Activated CD8-positive, alpha-beta T cell treated with anti-CD3 and anti-CD28 coated beads for 36 hours (primary cell): ENCODE results near the gene COL6A2. TPM values are rescaled to one million over a fixed set of nuclear protein-coding genes. Genes with fewer than 3 reads are reported as not detected.

ENCODE experiments used
- ATAC-seq: fragments of 200-7000 bp; cut with Tn5 transposase; one replicate; pipeline ENCODE4 v1.10.0; 2021; ENCODE audit warnings: mild to moderate bottlenecking, moderate library complexity
- CTCF ChIA-PET: fragments of 350-600 bp; sonication (Branson Sonifier 250); formaldehyde crosslinking; loops from one replicate; lab custom pipeline; 2021; ENCODE audit warnings: antibody characterized with exemption; lab: Charles Lee
- POLR2A ChIA-PET: fragments of 350-600 bp; sonication (Branson Sonifier 250); formaldehyde crosslinking; loops from one replicate; lab custom pipeline; 2021; ENCODE audit warnings: antibody characterized with exemption; lab: Charles Lee
- DNase-seq: peaks from one replicate; pipeline ENCODE4 v3.0.0-alpha.2; 2020
- H3K27ac Mint-ChIP-seq: one replicate; pipeline ENCODE4 v1.8.0; 2021; ENCODE audit warnings: mild to moderate bottlenecking, mixed read lengths
- H3K27me3 Mint-ChIP-seq: one replicate; pipeline ENCODE4 v1.8.0; 2021; ENCODE audit warnings: mixed read lengths
- H3K36me3 Mint-ChIP-seq: one replicate; pipeline ENCODE4 v1.8.0; 2021; ENCODE audit warnings: low read depth, mixed read lengths
- H3K4me1 Mint-ChIP-seq: one replicate; pipeline ENCODE4 v1.8.0; 2021; ENCODE audit warnings: low read depth, mixed read lengths
- H3K4me3 Mint-ChIP-seq: one replicate; pipeline ENCODE4 v1.8.0; 2021; ENCODE audit warnings: mild to moderate bottlenecking, moderate library complexity, mixed read lengths
- H3K9me3 Mint-ChIP-seq: one replicate; pipeline ENCODE4 v1.8.0; 2021; ENCODE audit warnings: mixed read lengths
- intact Hi-C: fragments of 100-400 bp; cut with micrococcal nuclease; formaldehyde crosslinking; loops from one replicate; pipeline ENCODE4 v1.10.0; 2022
- total RNA-seq, 2 experiments: library from RNA; stranded (reverse); gene quantifications; one replicate each; pipeline ENCODE4 v1.2.3, GENCODE V29; 2021
- TF ChIP-seq, protein P1 (sequence below): fragments of 200-600 bp; IDR thresholded peaks from one replicate; pipeline ENCODE4 v1.8.0; 2022; ENCODE audit warnings: antibody characterized with exemption, mild to moderate bottlenecking

The COL6A2 gene
- total RNA-seq, 2 experiments from 2014 or later, result 25.0 to 25.3 TPM

DNA sequence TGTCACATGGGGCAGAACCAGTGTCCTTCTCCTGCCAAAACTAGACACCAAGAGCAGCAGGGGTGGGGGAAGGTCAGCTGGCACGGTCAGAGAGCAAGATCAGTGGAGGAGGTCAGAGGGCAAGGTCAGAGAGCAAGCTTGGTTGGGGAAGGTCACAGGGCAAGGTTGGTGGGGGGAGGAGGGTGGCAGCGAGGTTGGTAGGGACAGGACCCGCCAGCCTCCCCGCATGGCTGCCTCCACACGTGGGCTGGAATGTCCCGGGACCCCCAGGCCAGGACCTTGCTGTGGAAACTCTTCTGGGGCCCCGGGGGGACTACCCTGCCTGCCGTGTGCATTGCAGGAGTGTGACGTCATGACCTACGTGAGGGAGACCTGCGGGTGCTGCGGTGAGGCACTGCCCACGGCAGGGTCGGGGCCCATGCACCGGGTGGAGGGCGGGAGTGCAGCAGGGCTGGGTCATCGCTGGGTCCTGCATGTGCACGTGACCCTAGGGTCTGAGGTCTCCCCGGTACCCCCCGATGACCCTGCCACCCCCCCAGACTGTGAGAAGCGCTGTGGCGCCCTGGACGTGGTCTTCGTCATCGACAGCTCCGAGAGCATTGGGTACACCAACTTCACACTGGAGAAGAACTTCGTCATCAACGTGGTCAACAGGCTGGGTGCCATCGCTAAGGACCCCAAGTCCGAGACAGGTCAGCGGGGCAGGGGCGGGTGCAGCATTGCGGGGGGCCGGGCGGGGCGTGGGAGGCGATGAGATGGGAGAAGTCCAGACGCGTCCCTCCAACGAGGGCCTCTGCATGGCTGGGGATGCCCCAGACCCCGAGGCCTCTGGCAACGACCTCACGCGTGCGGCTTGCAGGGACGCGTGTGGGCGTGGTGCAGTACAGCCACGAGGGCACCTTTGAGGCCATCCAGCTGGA lies 27.3 kb downstream of the COL6A2 start:
- Mint-ChIP-seq H3K4me3 (no peak overlapping the region), H3K9me3 (no peaks in the 10 kb centered on the region), H3K27me3 (no peaks in the 10 kb centered on the region), H3K4me1 (no peaks in the 10 kb centered on the region), H3K27ac (no peak overlapping the region), H3K36me3 (no peaks in the 10 kb centered on the region)
- ATAC-seq (no peak), DNase-seq (no peak)
- intact Hi-C loops, result no loop called here
- CTCF ChIA-PET, result no interaction called here
- POLR2A ChIA-PET, result no interaction called here
- TF ChIP-seq, protein P1, sequence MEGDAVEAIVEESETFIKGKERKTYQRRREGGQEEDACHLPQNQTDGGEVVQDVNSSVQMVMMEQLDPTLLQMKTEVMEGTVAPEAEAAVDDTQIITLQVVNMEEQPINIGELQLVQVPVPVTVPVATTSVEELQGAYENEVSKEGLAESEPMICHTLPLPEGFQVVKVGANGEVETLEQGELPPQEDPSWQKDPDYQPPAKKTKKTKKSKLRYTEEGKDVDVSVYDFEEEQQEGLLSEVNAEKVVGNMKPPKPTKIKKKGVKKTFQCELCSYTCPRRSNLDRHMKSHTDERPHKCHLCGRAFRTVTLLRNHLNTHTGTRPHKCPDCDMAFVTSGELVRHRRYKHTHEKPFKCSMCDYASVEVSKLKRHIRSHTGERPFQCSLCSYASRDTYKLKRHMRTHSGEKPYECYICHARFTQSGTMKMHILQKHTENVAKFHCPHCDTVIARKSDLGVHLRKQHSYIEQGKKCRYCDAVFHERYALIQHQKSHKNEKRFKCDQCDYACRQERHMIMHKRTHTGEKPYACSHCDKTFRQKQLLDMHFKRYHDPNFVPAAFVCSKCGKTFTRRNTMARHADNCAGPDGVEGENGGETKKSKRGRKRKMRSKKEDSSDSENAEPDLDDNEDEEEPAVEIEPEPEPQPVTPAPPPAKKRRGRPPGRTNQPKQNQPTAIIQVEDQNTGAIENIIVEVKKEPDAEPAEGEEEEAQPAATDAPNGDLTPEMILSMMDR, result no peak

DNA sequence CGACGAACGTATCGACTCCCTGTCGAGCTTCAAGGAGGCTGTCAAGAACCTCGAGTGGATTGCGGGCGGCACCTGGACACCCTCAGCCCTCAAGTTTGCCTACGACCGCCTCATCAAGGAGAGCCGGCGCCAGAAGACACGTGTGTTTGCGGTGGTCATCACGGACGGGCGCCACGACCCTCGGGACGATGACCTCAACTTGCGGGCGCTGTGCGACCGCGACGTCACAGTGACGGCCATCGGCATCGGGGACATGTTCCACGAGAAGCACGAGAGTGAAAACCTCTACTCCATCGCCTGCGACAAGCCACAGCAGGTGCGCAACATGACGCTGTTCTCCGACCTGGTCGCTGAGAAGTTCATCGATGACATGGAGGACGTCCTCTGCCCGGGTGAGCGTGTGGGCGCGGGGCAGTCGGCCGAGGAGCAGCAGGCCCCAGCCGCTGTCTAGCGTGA lies 28.0 kb downstream of the COL6A2 start:
- TF ChIP-seq, protein P1, result no peak
- no peaks in the 10 kb centered on the region for H3K36me3 Mint-ChIP-seq
- no peaks in the 10 kb centered on the region for H3K9me3 Mint-ChIP-seq
- POLR2A ChIA-PET, result no interaction called here
- no peaks in the 10 kb centered on the region for H3K27me3 Mint-ChIP-seq
- H3K27ac Mint-ChIP-seq, result no peak overlapping the region
- DNase-seq (no peak), ATAC-seq (no peak)
- H3K4me1 Mint-ChIP-seq, result no peaks in the 10 kb centered on the region
- H3K4me3 Mint-ChIP-seq, result no peak overlapping the region
- CTCF ChIA-PET, result no interaction called here
- intact Hi-C loops, result no loop called here

DNA sequence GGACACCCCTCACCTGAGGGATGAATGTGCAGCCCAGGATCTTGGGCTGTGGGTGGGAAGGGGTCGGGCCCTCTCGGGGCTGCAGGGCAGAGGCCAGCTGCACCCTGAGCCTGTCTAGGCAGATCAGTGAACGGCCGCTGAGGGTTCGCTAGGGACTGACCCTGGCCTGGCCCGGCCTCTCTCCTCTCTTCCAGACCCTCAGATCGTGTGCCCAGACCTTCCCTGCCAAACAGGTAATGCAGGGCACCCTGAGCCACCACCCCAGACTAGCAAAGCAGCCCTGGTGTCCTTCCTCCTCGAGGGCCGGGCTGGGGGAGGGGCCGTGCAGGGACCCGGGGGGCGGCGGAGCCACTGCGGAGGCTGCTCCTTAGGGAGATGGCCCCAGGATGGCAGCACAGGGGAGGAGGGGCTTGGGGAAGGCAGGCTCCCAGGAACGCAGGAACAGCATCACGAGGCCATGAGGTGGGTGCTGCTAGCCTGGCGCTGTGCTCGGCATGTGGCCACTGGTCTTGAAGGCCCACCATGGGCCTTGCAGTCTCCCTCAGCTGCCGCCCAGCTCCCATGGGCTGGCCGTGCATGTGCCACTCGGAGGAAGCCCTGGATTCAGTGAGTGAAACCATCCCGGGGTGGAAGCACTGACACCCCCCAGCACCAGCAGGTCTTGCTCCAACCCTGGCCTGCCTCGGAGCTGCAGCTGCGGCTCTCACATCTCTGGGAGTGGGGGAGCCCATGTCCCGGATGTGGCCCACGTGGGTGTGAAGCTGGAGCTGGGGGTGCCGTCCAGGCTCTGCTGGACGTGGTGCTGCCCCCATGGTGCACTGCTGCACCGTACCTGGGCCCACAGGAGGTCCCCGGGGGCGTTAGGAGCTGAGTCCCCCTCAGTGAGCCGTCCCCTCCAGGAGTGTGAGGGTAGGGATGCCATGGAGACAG lies 28.7 kb downstream of the COL6A2 start:
- Mint-ChIP-seq H3K36me3 (no peaks in the 10 kb centered on the region), H3K4me3 (no peak overlapping the region), H3K9me3 (no peaks in the 10 kb centered on the region), H3K27me3 (no peaks in the 10 kb centered on the region), H3K4me1 (no peaks in the 10 kb centered on the region), H3K27ac (no peak overlapping the region)
- TF ChIP-seq, protein P1, result no peak
- ChIA-PET POLR2A (no interaction called here), CTCF (no interaction called here)
- intact Hi-C loops, result no loop called here
- no peak for DNase-seq
- no peak for ATAC-seq

DNA sequence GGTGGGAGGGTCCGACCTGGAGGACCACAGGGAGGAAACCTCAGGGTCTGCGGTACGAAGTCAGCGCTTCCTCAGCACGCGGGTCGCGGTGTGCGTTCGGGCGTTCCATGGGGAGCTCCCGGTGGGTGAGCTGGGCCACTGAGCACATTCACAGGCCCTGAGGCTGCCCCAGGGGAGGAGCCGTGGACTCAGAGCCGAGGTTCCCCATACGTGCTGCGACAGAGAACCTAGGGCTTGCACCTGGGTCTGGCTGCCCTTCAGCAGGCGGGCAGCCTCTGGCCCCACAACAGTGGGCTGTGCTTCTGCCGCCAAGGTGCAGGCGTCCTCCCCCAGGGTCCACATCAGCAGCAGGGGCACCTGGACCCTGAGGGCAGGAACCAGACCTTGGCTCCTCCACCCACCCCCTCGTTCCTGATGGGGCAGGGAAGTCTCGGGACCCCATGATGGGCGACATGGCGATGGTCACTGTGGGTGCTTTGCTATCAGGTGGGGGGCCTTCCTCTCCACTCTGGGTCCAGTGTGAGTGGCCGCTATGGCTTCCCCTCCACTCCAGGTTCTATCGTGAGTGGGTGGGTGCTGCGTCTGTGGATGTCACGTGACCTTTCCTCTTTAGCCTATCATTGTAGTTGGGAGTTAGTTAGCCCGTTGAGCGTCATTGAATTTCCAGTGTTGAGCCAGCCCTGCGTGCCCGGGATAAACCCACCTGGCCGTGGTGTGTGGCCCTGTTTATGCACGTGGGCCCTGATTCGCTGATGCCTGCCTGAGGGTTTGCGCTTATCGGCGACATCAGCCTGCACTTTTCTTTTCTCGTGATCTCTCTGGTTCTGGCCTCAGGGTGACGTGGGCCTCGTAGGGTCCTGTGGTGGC lies 29.6 kb downstream of the COL6A2 start:
- CTCF ChIA-PET, result no interaction called here
- H3K27ac Mint-ChIP-seq, result no peak overlapping the region

More for the DNA sequence above, 29.6 kb downstream of the COL6A2 start:
- no peak overlapping the region for H3K4me3 Mint-ChIP-seq
- H3K4me1 Mint-ChIP-seq, result no peaks in the 10 kb centered on the region
- TF ChIP-seq, protein P1, result no peak
- POLR2A ChIA-PET, result no interaction called here
- H3K36me3 Mint-ChIP-seq, result no peaks in the 10 kb centered on the region
- no peak for DNase-seq
- no peak for ATAC-seq
- H3K27me3 Mint-ChIP-seq, result no peaks in the 10 kb centered on the region
- intact Hi-C loops, result no loop called here
- no peaks in the 10 kb centered on the region for H3K9me3 Mint-ChIP-seq
